GM23338 (cell line): ENCODE results near the gene SNX1. TPM values are rescaled to one million over a fixed set of nuclear protein-coding genes. Genes with fewer than 3 reads are reported as not detected.
A peak's percentile ranks its signal among the peaks of the same experiment; 100 is the strongest.

Source experiments
- ATAC-seq: fragments of 200-7000 bp; cut with Tn5 transposase; 3 replicates; pipeline ENCODE4 v1.9.1; 2020
- DNase-seq: peaks from one replicate; pipeline ENCODE4 v3.0.0-alpha.2; 2015; ENCODE audit warnings: low spot score
- H2AFZ ChIP-seq: fragments of 200-600 bp; sonication (generic); 2 replicates; pipeline ENCODE4 v1.8.0; 2016; ENCODE audit warnings: antibody characterized with exemption, mild to moderate bottlenecking, moderate library complexity
- H3F3A ChIP-seq: fragments of 200-600 bp; sonication (generic); replicated peaks from 2 replicates; pipeline ENCODE4 v1.8.0; 2017; ENCODE audit warnings: antibody characterized with exemption, mixed run types, low read depth
- H3K27ac ChIP-seq: fragments of 200-600 bp; sonication (generic); 2 replicates; pipeline ENCODE4 v1.6.1; 2016; ENCODE audit warnings: low read depth
- H3K27me3 ChIP-seq: fragments of 200-600 bp; sonication (generic); 2 replicates; pipeline ENCODE4 v1.8.0; 2016; ENCODE audit warnings: mild to moderate bottlenecking, mixed run types, moderate library complexity; ENCODE audit not compliant: insufficient read depth
- H3K36me3 ChIP-seq: fragments of 200-600 bp; sonication (generic); 2 replicates; pipeline ENCODE4 v1.8.0; 2016; ENCODE audit warnings: mild to moderate bottlenecking; ENCODE audit not compliant: insufficient read depth
- H3K4me1 ChIP-seq: fragments of 200-600 bp; sonication (generic); 2 replicates; pipeline ENCODE4 v1.8.0; 2016; ENCODE audit warnings: mild to moderate bottlenecking, moderate library complexity; ENCODE audit not compliant: insufficient read depth
- H3K4me2 ChIP-seq: fragments of 200-600 bp; sonication (generic); 2 replicates; pipeline ENCODE4 v1.7.1; 2017; ENCODE audit warnings: mixed run types
- H3K4me3 ChIP-seq: fragments of 200-600 bp; sonication (generic); 2 replicates; pipeline ENCODE4 v1.6.1; 2016; ENCODE audit warnings: mixed run types
- H3K79me2 ChIP-seq: fragments of 200-600 bp; sonication (generic); replicated peaks from 2 replicates; pipeline ENCODE4 v1.8.0; 2017; ENCODE audit warnings: mild to moderate bottlenecking; ENCODE audit not compliant: insufficient read depth
- H3K9me2 ChIP-seq: fragments of 200-600 bp; sonication (generic); 2 replicates; pipeline ENCODE4 v1.8.0; 2017; ENCODE audit not compliant: insufficient read depth
- H4K20me1 ChIP-seq: fragments of 200-600 bp; sonication (generic); replicated peaks from 2 replicates; pipeline ENCODE4 v1.8.0; 2017; ENCODE audit warnings: mild to moderate bottlenecking; ENCODE audit not compliant: insufficient read depth
- H3K27ac Mint-ChIP-seq: 2 replicates; pipeline ENCODE4 v1.8.0; 2020; ENCODE audit warnings: inconsistent platforms, mild to moderate bottlenecking, moderate library complexity, mixed read lengths
- H3K27me3 Mint-ChIP-seq: 3 replicates; pipeline ENCODE4 v1.8.0; 2022; ENCODE audit warnings: low read depth, mild to moderate bottlenecking, moderate library complexity, mixed read lengths, inconsistent platforms; ENCODE audit not compliant: insufficient read depth, poor library complexity
- H3K36me3 Mint-ChIP-seq: 3 replicates; pipeline ENCODE4 v1.8.0; 2021; ENCODE audit warnings: low read depth, mild to moderate bottlenecking, inconsistent platforms, moderate library complexity, mixed read lengths
- H3K4me1 Mint-ChIP-seq: 3 replicates; pipeline ENCODE4 v1.8.0; 2020; ENCODE audit warnings: mild to moderate bottlenecking, inconsistent platforms, mixed read lengths
- H3K4me3 Mint-ChIP-seq: 3 replicates; pipeline ENCODE4 v1.8.0; 2021; ENCODE audit warnings: moderate library complexity, mild to moderate bottlenecking, inconsistent platforms, mixed read lengths
- H3K9me3 Mint-ChIP-seq: 3 replicates; pipeline ENCODE4 v1.8.0; 2020; ENCODE audit warnings: moderate library complexity, mild to moderate bottlenecking, inconsistent platforms, mixed read lengths
- CREB1 ChIP-seq: fragments of 250-450 bp; sonication (Bioruptor Pico); IDR thresholded peaks from 2 replicates; pipeline ENCODE4 v1.5.0; 2020; ENCODE audit warnings: low read depth, mild to moderate bottlenecking, moderate library complexity
- EZH2phosphoT487 ChIP-seq: fragments of 200-600 bp; sonication (generic); IDR thresholded peaks from one replicate; pipeline ENCODE4 v1.8.1; 2018; ENCODE audit warnings: antibody characterized with exemption; ENCODE audit not compliant: unreplicated experiment
- JUNB ChIP-seq: IDR thresholded peaks from one replicate; pipeline ENCODE4 v1.6.1; 2016; ENCODE audit warnings: antibody characterized with exemption; ENCODE audit not compliant: unreplicated experiment
- NANOG ChIP-seq: IDR thresholded peaks from 2 replicates; pipeline ENCODE4 v1.6.1; 2016; ENCODE audit warnings: antibody characterized with exemption, borderline replicate concordance
- POLR2AphosphoS5 ChIP-seq: IDR thresholded peaks from 2 replicates; pipeline ENCODE4 v1.6.1; 2016; ENCODE audit warnings: antibody characterized with exemption, low read depth
- ZNF331 ChIP-seq: fragments of 250-450 bp; sonication (Bioruptor Pico); IDR thresholded peaks from 2 replicates; pipeline ENCODE4 v1.5.0; 2020; ENCODE audit warnings: low read depth, mild to moderate bottlenecking, moderate library complexity
- polyA plus RNA-seq: library from polyadenylated mRNA; unstranded; fragments of >200 nt; fragmentation: Nextera tagmentation; extraction: Ambion mirVana; gene quantifications from 2 replicates; pipeline ENCODE4 v1.2.1, GENCODE V29; 2016
- total RNA-seq: library from RNA; depleted of rRNA; stranded (reverse); fragments of >200 nt; shearing (Covaris generic); gene quantifications from 2 replicates; pipeline ENCODE4 v1.2.3, GENCODE V29; 2014
- TF ChIP-seq, protein P1 (sequence below): IDR thresholded peaks from one replicate; pipeline ENCODE4 v1.6.1; 2018; ENCODE audit warnings: antibody characterized with exemption; ENCODE audit not compliant: unreplicated experiment
- TF ChIP-seq, protein P2 (sequence below), 2 experiments: fragments of 200-600 bp in 1 of 2; sonication (generic) in 1 of 2; conservative IDR thresholded peaks; 2 replicates each; pipeline versions ENCODE4 v1.5.1 to v1.6.1; 2016 to 2017; ENCODE audit warnings: antibody characterized with exemption in 2 of 2, low read depth in 2 of 2, mild to moderate bottlenecking in 2 of 2, moderate library complexity in 1 of 2
- TF ChIP-seq, protein P3 (sequence below): IDR thresholded peaks from 2 replicates; pipeline ENCODE4 v1.6.1; 2016; ENCODE audit warnings: antibody characterized with exemption

The SNX1 gene
- total and polyA plus RNA-seq, 2 experiments from 2014 or later, result 33.3 to 33.8 TPM

DNA sequence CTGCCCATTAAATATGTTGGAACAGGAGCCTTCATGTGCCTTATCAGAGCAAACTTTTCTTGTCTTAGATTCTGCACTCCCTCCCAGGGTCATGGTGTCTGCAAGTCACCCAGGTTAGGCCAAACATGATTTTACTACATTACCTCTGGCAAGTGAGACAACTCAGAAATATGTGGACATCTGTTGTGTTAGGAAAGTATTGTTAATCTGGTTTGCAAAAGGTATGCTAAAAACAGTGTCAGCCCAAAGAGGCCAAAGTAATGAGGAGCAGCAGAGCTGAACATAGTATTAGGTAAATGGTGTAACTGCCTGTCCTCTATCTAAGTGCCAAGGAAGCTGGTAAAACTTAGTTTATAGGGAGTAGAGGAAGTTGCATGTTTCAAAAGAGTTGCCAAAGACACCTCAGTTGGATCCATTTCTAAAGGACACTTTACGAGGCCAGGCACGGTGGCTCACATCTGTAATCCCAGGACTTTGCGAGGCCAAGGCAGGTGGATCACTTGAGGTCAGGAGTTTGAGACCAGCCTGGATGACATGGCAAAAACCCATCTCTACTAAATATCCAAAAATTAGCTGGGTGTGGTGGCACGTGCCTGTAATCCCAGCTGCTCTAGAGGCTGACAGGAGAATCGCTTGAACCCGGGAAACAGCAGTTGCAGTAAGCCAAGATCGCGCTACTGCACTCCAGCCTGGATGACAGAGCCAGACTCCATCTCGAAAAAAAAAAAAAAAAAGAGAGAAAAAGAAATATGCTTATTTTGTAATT is 89.5 kb downstream of the SNX1 start (continued):
- TF ChIP-seq, protein P1, sequence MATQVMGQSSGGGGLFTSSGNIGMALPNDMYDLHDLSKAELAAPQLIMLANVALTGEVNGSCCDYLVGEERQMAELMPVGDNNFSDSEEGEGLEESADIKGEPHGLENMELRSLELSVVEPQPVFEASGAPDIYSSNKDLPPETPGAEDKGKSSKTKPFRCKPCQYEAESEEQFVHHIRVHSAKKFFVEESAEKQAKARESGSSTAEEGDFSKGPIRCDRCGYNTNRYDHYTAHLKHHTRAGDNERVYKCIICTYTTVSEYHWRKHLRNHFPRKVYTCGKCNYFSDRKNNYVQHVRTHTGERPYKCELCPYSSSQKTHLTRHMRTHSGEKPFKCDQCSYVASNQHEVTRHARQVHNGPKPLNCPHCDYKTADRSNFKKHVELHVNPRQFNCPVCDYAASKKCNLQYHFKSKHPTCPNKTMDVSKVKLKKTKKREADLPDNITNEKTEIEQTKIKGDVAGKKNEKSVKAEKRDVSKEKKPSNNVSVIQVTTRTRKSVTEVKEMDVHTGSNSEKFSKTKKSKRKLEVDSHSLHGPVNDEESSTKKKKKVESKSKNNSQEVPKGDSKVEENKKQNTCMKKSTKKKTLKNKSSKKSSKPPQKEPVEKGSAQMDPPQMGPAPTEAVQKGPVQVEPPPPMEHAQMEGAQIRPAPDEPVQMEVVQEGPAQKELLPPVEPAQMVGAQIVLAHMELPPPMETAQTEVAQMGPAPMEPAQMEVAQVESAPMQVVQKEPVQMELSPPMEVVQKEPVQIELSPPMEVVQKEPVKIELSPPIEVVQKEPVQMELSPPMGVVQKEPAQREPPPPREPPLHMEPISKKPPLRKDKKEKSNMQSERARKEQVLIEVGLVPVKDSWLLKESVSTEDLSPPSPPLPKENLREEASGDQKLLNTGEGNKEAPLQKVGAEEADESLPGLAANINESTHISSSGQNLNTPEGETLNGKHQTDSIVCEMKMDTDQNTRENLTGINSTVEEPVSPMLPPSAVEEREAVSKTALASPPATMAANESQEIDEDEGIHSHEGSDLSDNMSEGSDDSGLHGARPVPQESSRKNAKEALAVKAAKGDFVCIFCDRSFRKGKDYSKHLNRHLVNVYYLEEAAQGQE, result no peak
- TF ChIP-seq POLR2AphosphoS5 (no peak), ZNF331 (CRISPR knock-in tag) (no peak), EZH2phosphoT487 (no peak)
- TF ChIP-seq, protein P2, sequence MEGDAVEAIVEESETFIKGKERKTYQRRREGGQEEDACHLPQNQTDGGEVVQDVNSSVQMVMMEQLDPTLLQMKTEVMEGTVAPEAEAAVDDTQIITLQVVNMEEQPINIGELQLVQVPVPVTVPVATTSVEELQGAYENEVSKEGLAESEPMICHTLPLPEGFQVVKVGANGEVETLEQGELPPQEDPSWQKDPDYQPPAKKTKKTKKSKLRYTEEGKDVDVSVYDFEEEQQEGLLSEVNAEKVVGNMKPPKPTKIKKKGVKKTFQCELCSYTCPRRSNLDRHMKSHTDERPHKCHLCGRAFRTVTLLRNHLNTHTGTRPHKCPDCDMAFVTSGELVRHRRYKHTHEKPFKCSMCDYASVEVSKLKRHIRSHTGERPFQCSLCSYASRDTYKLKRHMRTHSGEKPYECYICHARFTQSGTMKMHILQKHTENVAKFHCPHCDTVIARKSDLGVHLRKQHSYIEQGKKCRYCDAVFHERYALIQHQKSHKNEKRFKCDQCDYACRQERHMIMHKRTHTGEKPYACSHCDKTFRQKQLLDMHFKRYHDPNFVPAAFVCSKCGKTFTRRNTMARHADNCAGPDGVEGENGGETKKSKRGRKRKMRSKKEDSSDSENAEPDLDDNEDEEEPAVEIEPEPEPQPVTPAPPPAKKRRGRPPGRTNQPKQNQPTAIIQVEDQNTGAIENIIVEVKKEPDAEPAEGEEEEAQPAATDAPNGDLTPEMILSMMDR (conservative IDR thresholded peaks at IDR 0.05; ENCODE audit: low read depth in 2 of 2), result no peak

DNA sequence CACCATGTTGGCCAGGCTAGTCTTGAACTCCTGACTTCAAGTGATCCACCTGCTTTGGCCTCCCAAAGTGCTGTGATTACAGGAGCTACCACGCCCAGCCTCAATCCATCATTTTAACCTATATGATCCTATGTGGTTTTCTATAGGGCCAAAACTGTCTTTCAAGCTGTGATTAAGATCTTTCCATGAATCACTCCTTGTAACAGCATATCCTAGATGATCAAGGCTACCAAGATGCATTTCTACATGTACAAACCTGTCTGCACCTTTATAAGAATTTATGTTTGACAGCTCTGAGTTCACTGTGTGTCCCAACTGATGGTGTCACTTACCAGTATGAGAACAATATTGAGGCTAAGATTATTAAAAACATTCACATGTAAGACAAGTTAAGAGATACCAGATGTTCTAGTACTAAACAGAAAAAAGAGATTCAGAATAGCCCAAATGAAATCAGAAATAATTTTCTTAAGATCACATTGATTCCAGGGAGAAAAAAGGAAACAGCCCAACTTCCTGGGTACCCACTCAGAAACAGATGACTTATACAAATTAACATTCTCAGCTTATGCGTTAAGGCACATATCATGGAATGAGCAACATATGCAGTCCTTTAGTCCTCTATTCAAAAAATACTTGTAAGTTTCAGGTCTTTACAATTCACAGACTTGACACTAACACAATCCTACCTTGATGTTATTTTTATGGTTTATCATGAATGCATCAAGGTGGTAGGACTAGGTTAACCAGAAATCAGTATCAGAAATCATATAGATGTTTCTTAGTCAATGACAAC is 91.8 kb downstream of the SNX1 start:
- H2AFZ ChIP-seq, result no peak overlapping the region
- H3K4me2 ChIP-seq, result no peak overlapping the region
- H3K27ac ChIP-seq, result peak overlapping the region; percentile 32; the same call in 1 of the 2 replicates
- Mint-ChIP-seq H3K4me3 (no peak overlapping the region), H3K36me3 (peaks cover 7% of the 10 kb centered on the region; the same call in 2 of the 3 replicates), H3K9me3 (no peaks in the 10 kb centered on the region), H3K27me3 (no peaks in the 10 kb centered on the region), H3K4me1 (peaks cover 5% of the 10 kb centered on the region; the same call in 1 of the 3 replicates), H3K27ac (no peak overlapping the region)
- DNase-seq, result no peak
- no peaks in the 10 kb centered on the region for H3K79me2 ChIP-seq
- 0 out of 2 replicates have a peak, but pooled peaks cover 7% of the 10 kb centered on the region for H3F3A ChIP-seq
- no peaks in the 10 kb centered on the region for H3K36me3 ChIP-seq
- no peaks in the 10 kb centered on the region for H4K20me1 ChIP-seq
- H3K4me1 ChIP-seq, result no peaks in the 10 kb centered on the region
- no peak overlapping the region for H3K4me3 ChIP-seq
- H3K9me2 ChIP-seq, result no peaks in the 10 kb centered on the region
- no peaks in the 10 kb centered on the region for H3K27me3 ChIP-seq
- ATAC-seq, result no peak
- TF ChIP-seq EZH2phosphoT487 (no peak), ZNF331 (CRISPR knock-in tag) (no peak), NANOG (no peak), CREB1 (no peak), JUNB (no peak), POLR2AphosphoS5 (no peak)
- TF ChIP-seq, protein P3, sequence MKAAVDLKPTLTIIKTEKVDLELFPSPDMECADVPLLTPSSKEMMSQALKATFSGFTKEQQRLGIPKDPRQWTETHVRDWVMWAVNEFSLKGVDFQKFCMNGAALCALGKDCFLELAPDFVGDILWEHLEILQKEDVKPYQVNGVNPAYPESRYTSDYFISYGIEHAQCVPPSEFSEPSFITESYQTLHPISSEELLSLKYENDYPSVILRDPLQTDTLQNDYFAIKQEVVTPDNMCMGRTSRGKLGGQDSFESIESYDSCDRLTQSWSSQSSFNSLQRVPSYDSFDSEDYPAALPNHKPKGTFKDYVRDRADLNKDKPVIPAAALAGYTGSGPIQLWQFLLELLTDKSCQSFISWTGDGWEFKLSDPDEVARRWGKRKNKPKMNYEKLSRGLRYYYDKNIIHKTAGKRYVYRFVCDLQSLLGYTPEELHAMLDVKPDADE, result no peak
